K562 (cell line): Measurements from ENCODE around the gene LARP7. TPM values are rescaled to one million over a fixed set of nuclear protein-coding genes. Genes with fewer than 3 reads are reported as not detected.

Experiments used
- ATAC-seq: fragments of 200-7000 bp; cut with Tn5 transposase; 3 replicates; pipeline ENCODE4 v1.9.1; 2020; ENCODE audit warnings: moderate library complexity
- BruUV-seq: library from RNA; stranded (reverse); fragments of 400-500 nt; replicated peaks from 2 replicates; lab custom pipeline; 2021; lab: Mats Ljungman, UMichigan
- CTCF ChIA-PET: fragments of 300-600 bp; formaldehyde crosslinking; extraction: SDS; loops from one replicate; lab custom pipeline; 2021; ENCODE audit warnings: low intra/inter-chr PET ratio; lab: Yijun Ruan, JAX
- POLR2A ChIA-PET: fragments of 300-600, 350-650 bp; sonication (Branson Sonifier 250); formaldehyde crosslinking; extraction: SDS; loops from one replicate; lab custom pipeline; 2021; ENCODE audit warnings: antibody characterized with exemption, inconsistent platforms; lab: Yijun Ruan, JAX
- DNase-seq, 4 experiments: peaks; one replicate each; pipeline versions ENCODE4 v3.0.0 to v3.0.0-alpha.2; 2011 to 2018; ENCODE audit warnings: low spot score in 3 of 4, mixed read lengths in 3 of 4; ENCODE audit errors: extremely low read depth in 1 of 4
- FAIRE-seq: peaks from 2 replicates; lab custom pipeline; 2011; peaks lifted over from hg19 to GRCh38; lab: Jason Lieb, UNC
- H2AFZ ChIP-seq: 2 replicates; pipeline ENCODE4 v1.6.0; 2011; ENCODE audit warnings: low read depth, low read length, control low read depth, inconsistent platforms
- H3K27ac ChIP-seq: fragments of 200-600 bp; 3 replicates; pipeline ENCODE4 v1.8.0; 2011; ENCODE audit warnings: low read depth, mild to moderate bottlenecking, control low read depth, inconsistent platforms, low read length, moderate library complexity, mixed read lengths; ENCODE audit errors: extremely low read depth
- H3K27me3 ChIP-seq, 2 experiments: fragments of 300-600 bp in 1 of 2; 2 replicates in 1 of 2; 3 replicates in 1 of 2; pipeline versions ENCODE4 v1.6.0 to v1.8.0; 2011; ENCODE audit warnings: inconsistent platforms in 2 of 2, low read length in 2 of 2, mild to moderate bottlenecking in 1 of 2, mixed read lengths in 1 of 2, moderate library complexity in 1 of 2; ENCODE audit not compliant: control insufficient read depth in 2 of 2, insufficient read depth in 2 of 2
- H3K36me3 ChIP-seq: fragments of 300-600 bp; 3 replicates; pipeline ENCODE4 v1.8.0; 2011; ENCODE audit warnings: mild to moderate bottlenecking, low read length, inconsistent platforms; ENCODE audit not compliant: control insufficient read depth, insufficient read depth
- H3K4me1 ChIP-seq, 2 experiments: fragments of 200-600 bp in 1 of 2; replicated peaks in 1 of 2; 2 replicates in 1 of 2; 3 replicates in 1 of 2; pipeline versions ENCODE4 v1.5.1 to v1.8.0; 2011; ENCODE audit warnings: inconsistent platforms in 2 of 2, low read length in 2 of 2, mild to moderate bottlenecking in 1 of 2, mixed read lengths in 1 of 2, moderate library complexity in 1 of 2; ENCODE audit not compliant: control insufficient read depth in 2 of 2, insufficient read depth in 2 of 2
- H3K4me2 ChIP-seq: 2 replicates; pipeline ENCODE4 v1.6.1; 2011; ENCODE audit warnings: low read length, control low read depth, inconsistent platforms, mixed read lengths; ENCODE audit not compliant: insufficient read depth
- H3K4me3 ChIP-seq: fragments of 200-600 bp; sonication (generic), shearing (Covaris generic); 2 replicates; pipeline ENCODE4 v1.5.1; 2016; ENCODE audit warnings: control low read depth, inconsistent platforms
- H3K79me2 ChIP-seq: fragments of 200-600 bp; 3 replicates; pipeline ENCODE4 v1.8.0; 2011; ENCODE audit warnings: low read length, inconsistent platforms; ENCODE audit not compliant: control insufficient read depth, insufficient read depth
- H3K9ac ChIP-seq, 2 experiments: 2 replicates each; pipeline versions ENCODE4 v1.6.0 to v1.6.1; 2011; ENCODE audit warnings: low read depth in 2 of 2, low read length in 2 of 2, control low read depth in 1 of 2, inconsistent platforms in 1 of 2, mild to moderate bottlenecking in 1 of 2, mixed read lengths in 1 of 2; ENCODE audit not compliant: insufficient read depth in 1 of 2
- H3K9me1 ChIP-seq: one replicate; pipeline ENCODE4 v1.6.0; 2011; ENCODE audit warnings: inconsistent platforms, mild to moderate bottlenecking, low read length, moderate library complexity; ENCODE audit not compliant: control insufficient read depth, insufficient read depth
- H3K9me3 ChIP-seq: replicated peaks from 2 replicates; pipeline ENCODE4 v1.5.1; 2011; ENCODE audit warnings: low read depth, low read length, inconsistent platforms; ENCODE audit not compliant: control insufficient read depth, insufficient read depth
- H4K20me1 ChIP-seq: replicated peaks from 2 replicates; pipeline ENCODE4 v1.6.1; 2011; ENCODE audit warnings: low read length, inconsistent platforms, mixed read lengths; ENCODE audit not compliant: control insufficient read depth, insufficient read depth
- ERF ChIP-seq: fragments of 450-650 bp; formaldehyde crosslinking; IDR thresholded peaks from 2 replicates; pipeline ENCODE4 v1.4.0; 2020; ENCODE audit warnings: mild to moderate bottlenecking, mixed read lengths
- ESRRA ChIP-seq: fragments of 450-650 bp; IDR thresholded peaks from 2 replicates; pipeline ENCODE4 v1.6.1; 2014; ENCODE audit warnings: low read depth, mild to moderate bottlenecking, moderate library complexity, borderline replicate concordance
- FUS ChIP-seq: fragments of 200-400 bp; formaldehyde crosslinking; optimal IDR thresholded peaks from 2 replicates; pipeline ENCODE3; 2017; ENCODE audit warnings: low read depth, low read length
- MECOM ChIP-seq: fragments of 250-450 bp; sonication (Bioruptor Pico); IDR thresholded peaks from 2 replicates; pipeline ENCODE4 v1.8.0; 2022; ENCODE audit warnings: inconsistent platforms
- RAD51 ChIP-seq: fragments of 450-650 bp; IDR thresholded peaks from 2 replicates; pipeline ENCODE4 v1.7.1; 2016; ENCODE audit warnings: low read depth, mild to moderate bottlenecking, borderline replicate concordance
- TARDBP ChIP-seq: fragments of 450-650 bp; IDR thresholded peaks from 2 replicates; pipeline ENCODE4 v1.6.1; 2016
- XRCC3 ChIP-seq: fragments of 450-650 bp; IDR thresholded peaks from 2 replicates; pipeline ENCODE4 v1.6.1; 2017; ENCODE audit warnings: mild to moderate bottlenecking, moderate library complexity
- ZNF143 ChIP-seq: sonication (generic); formaldehyde crosslinking; IDR thresholded peaks from 2 replicates; pipeline ENCODE4 v1.9.0; 2022; ENCODE audit warnings: mild to moderate bottlenecking, missing genetic modification reagents
- ZNF707 ChIP-seq: fragments of 250-450 bp; sonication (Bioruptor Pico); conservative IDR thresholded peaks from 2 replicates; pipeline ENCODE4 v1.8.0; 2022; ENCODE audit warnings: inconsistent platforms, mild to moderate bottlenecking, moderate library complexity
- WGBS: fragments of 100-300 bp; shearing (Covaris generic); methylation state at CpG from one replicate; pipeline ENCODE4 v1.1.6; 2016; ENCODE audit warnings: low coverage, mixed read lengths; ENCODE audit not compliant: insufficient coverage; ENCODE audit errors: missing lambda C conversion rate; 5-methylcytosine and 5-hydroxymethylcytosine counted together
- in situ Hi-C: fragments of 300-500 bp; cut with MboI; formaldehyde crosslinking; loops from 4 replicates; pipeline ENCODE4 v1.15.0; 2018; ENCODE audit warnings: inconsistent platforms, mixed read lengths
- intact Hi-C: fragments of 100-400 bp; cut with micrococcal nuclease; formaldehyde crosslinking; loops from 2 replicates; pipeline ENCODE4 v1.14.2; 2022
- polyA plus RNA-seq, 8 experiments: library from polyadenylated mRNA; depleted of rRNA in 4 of 8; stranded (reverse) in 5 of 8; unstranded in 3 of 8; fragments of >200 nt; fragmentation: Nextera tagmentation in 2 of 8; fragmentation: Illumina TruSeq in 1 of 8; extraction: Ambion mirVana in 2 of 8; extraction: Trizol in 1 of 8; gene quantifications; 2 replicates each; pipeline versions ENCODE4 v1.2.1 to v1.2.3, GENCODE V29; 2011 to 2014; ENCODE audit warnings: inconsistent platforms in 1 of 8, missing spikeins in 1 of 8
- total RNA-seq, 7 experiments: library from RNA; depleted of rRNA in 6 of 7; stranded (reverse); fragments of >200 nt in 6 of 7; fragmentation: Illumina TruSeq in 2 of 7; extraction: Trizol in 2 of 7; gene quantifications; 2 replicates each; pipeline versions ENCODE4 v1.2.1 to v1.2.3, GENCODE V29; 2011 to 2021; ENCODE audit warnings: low replicate concordance in 1 of 7
- TF ChIP-seq, protein P1 (sequence below): fragments of 250-450 bp; sonication (Bioruptor Pico); IDR thresholded peaks from 2 replicates; pipeline ENCODE4 v1.5.0; 2020; ENCODE audit warnings: mild to moderate bottlenecking

LARP7 gene
- total and polyA plus RNA-seq, 9 of the 15 experiments (the other 6 are each of a cell fraction or from before 2014, with no cell fraction given) = 30.1 to 76.9 (median 56.0) TPM

DNA sequence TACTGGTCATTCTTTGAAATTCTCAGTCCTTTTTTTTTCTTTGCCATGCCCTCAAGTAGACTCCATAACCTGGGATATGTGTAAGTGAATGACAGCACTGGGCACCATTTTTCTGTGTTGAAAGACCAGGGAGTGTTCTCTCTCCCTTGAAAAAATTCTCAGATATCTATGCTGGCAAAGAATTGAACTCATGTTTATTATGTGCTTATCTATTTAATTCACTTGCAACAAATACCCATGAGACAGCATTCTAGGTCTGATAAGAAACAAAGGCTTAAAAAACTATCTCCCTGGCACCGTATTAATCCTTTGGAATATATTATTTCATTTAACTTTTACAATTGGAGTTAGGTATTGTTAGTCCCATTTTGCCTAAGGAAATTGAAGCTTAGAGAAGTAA, 36.7 kb downstream of the LARP7 start:
- Histone ChIP-seq H3K9me3 (no peaks in the 10 kb centered on the region), H3K4me3 (no peak overlapping the region), H3K27ac (no peak overlapping the region), H3K9ac (no peak overlapping the region), H3K9me1 (no peaks in the 10 kb centered on the region), H3K27me3 (peaks cover 8 to 9% of the 10 kb centered on the region in 2 experiments), H4K20me1 (no peaks in the 10 kb centered on the region), H3K4me1 (peaks cover 0 to 2% of the 10 kb centered on the region in 2 experiments; a peak in 1 of 5 replicates), H3K79me2 (no peaks in the 10 kb centered on the region), H2AFZ (no peak overlapping the region), H3K4me2 (no peak overlapping the region), H3K36me3 (no peaks in the 10 kb centered on the region)
- 6% methylated on average over 1 of the region's 1 CpG for WGBS
- no TSS peak for BruUV-seq
- CTCF ChIA-PET = no interaction called here
- DNase-seq (no peak), ATAC-seq (no peak), FAIRE-seq (no peak)
- POLR2A ChIA-PET = no interaction called here
- TF ChIP-seq ESRRA = no peak
- TF ChIP-seq ERF = no peak
- TF ChIP-seq FUS = no peak
- no peak for TF ChIP-seq XRCC3
- no peak for TF ChIP-seq ZNF143 (CRISPR knock-in tag)
- TF ChIP-seq ZNF707 (CRISPR knock-in tag) = no peak
- TF ChIP-seq TARDBP = no peak
- TF ChIP-seq MECOM (CRISPR knock-in tag) = no peak
- TF ChIP-seq, protein P1, sequence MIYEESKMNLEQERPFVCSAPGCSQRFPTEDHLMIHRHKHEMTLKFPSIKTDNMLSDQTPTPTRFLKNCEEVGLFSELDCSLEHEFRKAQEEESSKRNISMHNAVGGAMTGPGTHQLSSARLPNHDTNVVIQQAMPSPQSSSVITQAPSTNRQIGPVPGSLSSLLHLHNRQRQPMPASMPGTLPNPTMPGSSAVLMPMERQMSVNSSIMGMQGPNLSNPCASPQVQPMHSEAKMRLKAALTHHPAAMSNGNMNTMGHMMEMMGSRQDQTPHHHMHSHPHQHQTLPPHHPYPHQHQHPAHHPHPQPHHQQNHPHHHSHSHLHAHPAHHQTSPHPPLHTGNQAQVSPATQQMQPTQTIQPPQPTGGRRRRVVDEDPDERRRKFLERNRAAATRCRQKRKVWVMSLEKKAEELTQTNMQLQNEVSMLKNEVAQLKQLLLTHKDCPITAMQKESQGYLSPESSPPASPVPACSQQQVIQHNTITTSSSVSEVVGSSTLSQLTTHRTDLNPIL (CRISPR knock-in tag) = no peak
- TF ChIP-seq RAD51 = no peak
- intact Hi-C loops (no loop called here), in situ Hi-C loops (no loop called here)
